Ecto neural progenitor cell (in vitro differentiated cells): Measurements from ENCODE around the gene HS3ST5.
"Not testable (repeated sequence)": the region's sequence is repeated elsewhere in the genome, so short reads cannot be mapped to it uniquely, and the experiment has no call there.

Experiments used
- DNase-seq: peaks from one replicate; pipeline ENCODE4 v3.0.0-alpha.2; 2018; ENCODE audit warnings: low spot score

Gene HS3ST5

DNA sequence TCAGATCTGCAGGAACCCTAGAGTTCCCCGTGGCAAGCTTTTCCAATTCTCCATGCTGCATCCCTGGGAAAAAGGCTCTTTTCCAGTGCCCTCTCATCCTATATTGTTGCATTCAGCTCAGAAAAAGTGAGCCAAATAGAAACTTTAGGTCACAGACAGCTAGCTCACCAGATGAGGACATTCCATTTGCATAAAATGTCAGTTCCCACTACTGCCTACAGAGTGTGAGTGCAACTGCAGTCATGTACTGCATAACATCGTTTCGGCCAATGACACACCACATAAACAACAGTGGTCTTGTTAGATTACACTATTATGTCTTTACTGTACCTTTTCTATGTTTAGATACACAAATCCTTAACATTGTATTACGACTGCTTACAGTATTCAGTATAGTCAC lies 8.6 kb downstream of the HS3ST5 start:
- DNase-seq = no peak

DNA sequence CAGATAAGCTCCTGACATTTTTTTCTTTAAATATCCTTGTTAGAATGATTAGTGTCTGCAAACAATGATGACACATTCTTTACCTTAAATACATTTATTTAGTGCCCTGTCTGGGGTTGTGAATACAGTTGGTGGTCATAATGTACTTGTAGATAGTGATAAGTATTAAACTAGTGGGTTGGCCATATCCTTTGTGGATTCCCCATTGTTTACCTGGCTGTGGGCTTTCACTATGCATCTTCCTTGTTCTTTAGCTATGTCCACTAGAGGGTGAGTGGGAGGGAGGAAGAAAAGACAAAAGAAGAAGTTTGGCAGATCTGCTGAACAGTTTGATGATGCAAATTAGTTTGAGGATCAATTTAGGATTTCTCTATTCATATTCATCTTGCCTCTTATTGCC lies 15.7 kb downstream of the HS3ST5 start:
- no peak for DNase-seq

DNA sequence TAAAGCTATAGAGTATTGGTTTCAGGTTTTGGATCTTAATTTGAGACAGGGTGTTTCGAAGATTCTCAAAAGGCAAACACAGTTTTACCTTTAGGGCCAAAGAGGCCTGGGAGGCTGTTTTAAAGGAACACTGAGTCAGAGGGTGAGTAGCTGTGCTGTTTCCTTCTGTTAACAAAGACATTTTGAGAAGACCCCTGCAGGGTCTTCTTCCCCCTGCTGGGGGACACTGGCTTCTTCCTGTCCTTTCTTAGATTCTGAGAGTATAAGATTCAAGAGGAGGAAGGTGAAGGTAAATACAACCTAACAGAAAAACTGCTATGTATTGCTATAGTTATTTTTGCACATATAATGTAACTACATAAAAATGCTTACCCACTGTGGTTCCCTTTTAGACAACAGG lies 19.0 kb downstream of the HS3ST5 start:
- DNase-seq = no peak

DNA sequence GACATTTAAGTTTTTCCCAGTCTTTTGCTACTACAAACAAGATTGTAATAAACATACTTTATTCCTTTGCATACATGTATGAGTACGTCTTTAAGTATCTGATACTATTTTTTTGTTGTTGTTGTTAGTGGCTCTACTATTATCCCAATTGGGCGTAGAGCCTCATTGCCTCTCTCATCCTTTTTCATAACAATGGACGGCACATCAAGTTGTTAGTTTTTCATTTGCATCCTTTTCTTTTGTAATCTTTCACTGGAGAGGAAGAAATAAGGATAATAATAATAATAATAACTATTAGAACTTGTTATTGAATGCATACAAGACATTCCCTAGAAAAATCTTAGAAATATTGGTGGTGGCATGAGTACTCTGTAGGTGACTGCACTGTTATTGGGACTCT lies 23.1 kb downstream of the HS3ST5 start:
- DNase-seq = no peak

GRCh38 chr6:114315831-114316595 lies 26.8 kb downstream of the HS3ST5 start:
- DNase-seq = no peak

DNA sequence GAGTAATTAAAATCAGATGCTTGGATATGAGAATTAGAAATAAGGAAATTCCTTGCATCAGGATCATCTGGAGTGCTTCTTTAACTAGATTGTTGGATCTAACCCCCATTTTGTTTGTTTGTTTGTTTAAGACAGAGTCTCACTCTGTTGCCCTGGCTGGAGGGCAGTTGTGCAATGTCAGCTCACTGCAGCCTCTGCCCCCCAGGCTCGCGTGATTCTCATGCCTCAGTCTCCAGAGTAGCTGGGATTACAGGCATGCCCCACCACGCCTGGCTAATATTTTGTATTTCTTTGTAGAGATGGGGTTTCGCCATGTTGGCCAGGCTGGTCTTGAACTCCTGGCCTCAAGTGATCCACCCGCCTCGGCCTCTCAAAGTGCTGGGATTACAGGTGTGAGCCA lies 29.0 kb downstream of the HS3ST5 start:
- DNase-seq = not testable (repeated sequence)

DNA sequence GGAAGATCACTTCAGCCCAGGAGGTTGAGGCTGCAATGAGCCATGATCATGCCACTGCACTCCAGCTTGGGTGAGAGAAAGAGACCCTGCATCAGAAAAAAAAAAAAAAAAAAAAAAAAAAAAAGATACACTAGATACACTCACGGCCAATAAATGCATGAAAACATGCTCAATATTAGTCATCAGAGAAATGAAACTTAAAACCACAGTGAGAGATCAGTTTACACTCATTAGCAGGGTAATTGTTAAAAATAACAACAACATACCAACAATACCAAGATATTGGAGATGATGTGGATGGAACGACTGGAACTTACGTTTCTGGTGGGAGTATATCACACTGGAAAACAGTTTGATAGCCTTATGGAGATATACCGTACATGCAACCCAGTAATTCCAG lies 29.9 kb downstream of the HS3ST5 start:
- DNase-seq = no peak

GRCh38 chr6:114310053-114310452 lies 32.8 kb downstream of the HS3ST5 start:
- DNase-seq = no peak

- no peak for DNase-seq
Measured at GRCh38 chr6:114304304-114304887, 38.4 kb downstream of the HS3ST5 start.

- no peak for DNase-seq
Measured at GRCh38 chr6:114301596-114302219, 41.1 kb downstream of the HS3ST5 start.

GRCh38 chr6:114297135-114297534 lies 45.7 kb downstream of the HS3ST5 start:
- no peak for DNase-seq

- DNase-seq = no peak
Measured at GRCh38 chr6:114292431-114292830, 50.4 kb downstream of the HS3ST5 start.

DNA sequence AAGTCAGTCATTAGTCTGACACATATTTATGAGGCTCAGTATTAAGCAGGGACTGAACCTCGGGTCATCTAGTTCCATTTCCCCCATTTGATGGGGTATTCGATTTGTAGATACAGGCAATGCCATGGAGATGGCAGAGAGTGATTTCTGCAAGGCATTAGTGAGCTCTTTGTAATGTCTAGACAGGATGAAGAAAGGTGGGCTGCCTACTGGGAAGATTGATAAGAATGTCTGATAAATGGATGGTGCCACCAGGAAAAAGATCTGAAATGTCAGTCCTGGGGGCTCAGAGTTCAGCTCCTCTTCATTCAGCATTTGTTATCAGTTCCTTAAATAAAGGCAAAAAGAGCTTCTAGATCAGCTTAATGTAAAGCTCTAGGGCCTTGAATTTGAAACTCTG lies 51.4 kb downstream of the HS3ST5 start:
- no peak for DNase-seq

GRCh38 chr6:114290864-114291263 lies 52.0 kb downstream of the HS3ST5 start:
- no peak for DNase-seq

DNA sequence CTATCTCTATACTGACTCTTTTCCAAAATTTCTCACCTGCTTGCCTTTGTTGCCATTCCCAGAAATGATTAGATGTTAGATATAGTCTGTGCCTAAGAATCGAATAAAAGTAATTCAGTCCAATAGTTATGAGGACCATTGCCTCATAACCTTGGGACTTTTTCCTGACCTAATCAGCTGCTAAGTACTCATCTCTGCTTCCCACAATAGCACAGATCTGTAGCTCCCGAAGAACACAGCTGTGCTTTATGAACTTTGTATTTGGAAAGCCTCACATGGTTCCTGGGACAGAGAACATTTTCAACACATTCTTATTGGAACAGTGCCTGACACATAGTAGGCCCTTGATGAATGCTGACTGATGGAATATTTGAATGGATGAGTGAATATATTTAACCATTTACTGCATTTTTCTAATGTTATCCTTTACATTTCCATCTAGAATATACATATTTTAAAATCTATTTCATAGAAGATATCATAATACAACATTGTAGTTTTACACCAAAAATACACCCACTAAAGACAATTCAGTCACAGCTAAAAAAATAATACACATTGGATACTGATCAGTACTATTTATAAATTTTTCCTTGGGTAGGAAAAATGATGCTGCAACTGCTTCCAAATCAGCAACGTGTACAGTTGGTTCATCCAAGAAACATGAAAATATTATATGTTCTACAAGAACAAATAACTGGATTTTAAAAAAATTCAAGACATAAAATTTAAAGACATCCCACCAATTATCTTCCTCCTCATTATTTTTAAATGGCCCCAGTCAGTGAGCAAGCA lies 53.9 kb downstream of the HS3ST5 start:
- DNase-seq = no peak

- DNase-seq = no peak
Measured at GRCh38 chr6:114287461-114287860, 55.4 kb downstream of the HS3ST5 start.

GRCh38 chr6:114286211-114286610 lies 56.6 kb downstream of the HS3ST5 start:
- DNase-seq = no peak

GRCh38 chr6:114284281-114284680 lies 58.5 kb downstream of the HS3ST5 start:
- no peak for DNase-seq

DNA sequence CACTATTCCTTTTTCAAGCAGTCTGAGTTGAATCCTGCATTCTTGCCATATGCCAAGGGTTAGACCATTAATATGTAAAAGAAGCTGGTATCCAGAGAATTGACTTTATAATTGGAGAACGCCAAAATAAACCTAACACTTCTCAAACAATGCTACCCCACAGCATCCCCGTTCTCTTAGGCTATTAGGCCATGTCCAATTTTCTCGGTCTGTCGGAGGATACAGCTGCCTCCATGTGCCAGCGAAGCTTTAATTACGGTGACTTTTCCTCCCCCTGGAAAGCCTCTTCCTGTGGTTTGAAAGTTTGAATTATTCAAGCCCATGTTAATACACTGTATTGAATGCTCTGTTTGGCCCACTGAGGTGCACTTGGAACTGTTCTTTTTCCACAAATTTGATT lies 60.5 kb downstream of the HS3ST5 start:
- no peak for DNase-seq

GRCh38 chr6:114281496-114281895 lies 61.3 kb downstream of the HS3ST5 start:
- no peak for DNase-seq

- DNase-seq = no peak
Measured at GRCh38 chr6:114280239-114280982, 62.4 kb downstream of the HS3ST5 start.

GRCh38 chr6:114277220-114277619 lies 65.6 kb downstream of the HS3ST5 start:
- DNase-seq = no peak
